Measurements from ENCODE around the gene DKK3. TPM values are rescaled to one million over a fixed set of nuclear protein-coding genes. Genes with fewer than 3 reads are reported as not detected.

Gene DKK3
- total and polyA plus RNA-seq, 4 donors, result 3.1 to 9.9 (median 7.1) TPM

- peak overlapping the region in 1 of 2 donors; percentile 42 for H3K27ac ChIP-seq (ENCODE audit: low read depth in 1 of 2, low read length in 2 of 2)
- H3K4me1 ChIP-seq (ENCODE audit: control insufficient read depth in 4 of 4, insufficient read depth in 4 of 4, low read length in 3 of 4), result peaks cover 11 to 27% (median 20%) of the 10 kb centered on the region in 4 donors
- no peak overlapping the region for H3K9ac ChIP-seq (ENCODE audit: low read depth in 1 of 2, low read length in 2 of 2)
- no peak for DNase-seq (ENCODE audit: low spot score)
- 75% methylated on average over 3 of the region's 3 CpGs for WGBS
- no peaks in the 10 kb centered on the region for H3K27me3 ChIP-seq (ENCODE audit: control insufficient read depth in 4 of 4, insufficient read depth in 4 of 4, low read length in 3 of 4)
- H3K9me3 ChIP-seq (ENCODE audit: control insufficient read depth in 4 of 4, low read length in 3 of 4), result no peaks in the 10 kb centered on the region
- H3K36me3 ChIP-seq (ENCODE audit: control insufficient read depth in 4 of 4, insufficient read depth in 3 of 4, low read depth in 1 of 4, low read length in 3 of 4), result no peaks in the 10 kb centered on the region
- no peak overlapping the region for H3K4me3 ChIP-seq (ENCODE audit: low read depth in 1 of 3, low read length in 3 of 3)
- TF ChIP-seq FOXA2 (IDR thresholded peaks at IDR 0.05) (no peak), ZBTB33 (IDR thresholded peaks at IDR 0.05) (no peak), RXRA (IDR thresholded peaks at IDR 0.05) (no peak), MAX (IDR thresholded peaks at IDR 0.05) (no peak), JUND (IDR thresholded peaks at IDR 0.05) (no peak), YY1 (IDR thresholded peaks at IDR 0.05) (no peak), GABPA (IDR thresholded peaks at IDR 0.05 in 1 of 2, conservative IDR thresholded peaks at IDR 0.05 in 1 of 2) (no peak), HNF4A (conservative IDR thresholded peaks at IDR 0.05) (no peak), TAF1 (conservative IDR thresholded peaks at IDR 0.05) (no peak), RAD21 (IDR thresholded peaks at IDR 0.05) (no peak), SP1 (IDR thresholded peaks at IDR 0.05) (no peak), ATF3 (IDR thresholded peaks at IDR 0.05) (no peak), HNF4G (IDR thresholded peaks at IDR 0.05) (no peak), FOXA1 (IDR thresholded peaks at IDR 0.05) (no peak)
- TF ChIP-seq, protein P1, sequence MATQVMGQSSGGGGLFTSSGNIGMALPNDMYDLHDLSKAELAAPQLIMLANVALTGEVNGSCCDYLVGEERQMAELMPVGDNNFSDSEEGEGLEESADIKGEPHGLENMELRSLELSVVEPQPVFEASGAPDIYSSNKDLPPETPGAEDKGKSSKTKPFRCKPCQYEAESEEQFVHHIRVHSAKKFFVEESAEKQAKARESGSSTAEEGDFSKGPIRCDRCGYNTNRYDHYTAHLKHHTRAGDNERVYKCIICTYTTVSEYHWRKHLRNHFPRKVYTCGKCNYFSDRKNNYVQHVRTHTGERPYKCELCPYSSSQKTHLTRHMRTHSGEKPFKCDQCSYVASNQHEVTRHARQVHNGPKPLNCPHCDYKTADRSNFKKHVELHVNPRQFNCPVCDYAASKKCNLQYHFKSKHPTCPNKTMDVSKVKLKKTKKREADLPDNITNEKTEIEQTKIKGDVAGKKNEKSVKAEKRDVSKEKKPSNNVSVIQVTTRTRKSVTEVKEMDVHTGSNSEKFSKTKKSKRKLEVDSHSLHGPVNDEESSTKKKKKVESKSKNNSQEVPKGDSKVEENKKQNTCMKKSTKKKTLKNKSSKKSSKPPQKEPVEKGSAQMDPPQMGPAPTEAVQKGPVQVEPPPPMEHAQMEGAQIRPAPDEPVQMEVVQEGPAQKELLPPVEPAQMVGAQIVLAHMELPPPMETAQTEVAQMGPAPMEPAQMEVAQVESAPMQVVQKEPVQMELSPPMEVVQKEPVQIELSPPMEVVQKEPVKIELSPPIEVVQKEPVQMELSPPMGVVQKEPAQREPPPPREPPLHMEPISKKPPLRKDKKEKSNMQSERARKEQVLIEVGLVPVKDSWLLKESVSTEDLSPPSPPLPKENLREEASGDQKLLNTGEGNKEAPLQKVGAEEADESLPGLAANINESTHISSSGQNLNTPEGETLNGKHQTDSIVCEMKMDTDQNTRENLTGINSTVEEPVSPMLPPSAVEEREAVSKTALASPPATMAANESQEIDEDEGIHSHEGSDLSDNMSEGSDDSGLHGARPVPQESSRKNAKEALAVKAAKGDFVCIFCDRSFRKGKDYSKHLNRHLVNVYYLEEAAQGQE (IDR thresholded peaks at IDR 0.05), result no peak
These were observed 35.6 kb downstream of the DKK3 start for GRCh38 chr11:11972730-11973341.

- Histone ChIP-seq H3K9ac (ENCODE audit: low read depth in 1 of 2, low read length in 2 of 2) (no peak overlapping the region), H3K4me3 (ENCODE audit: low read depth in 1 of 3, low read length in 3 of 3) (no peak overlapping the region), H3K9me3 (ENCODE audit: control insufficient read depth in 4 of 4, low read length in 3 of 4) (no peaks in the 10 kb centered on the region), H3K36me3 (ENCODE audit: control insufficient read depth in 4 of 4, insufficient read depth in 3 of 4, low read depth in 1 of 4, low read length in 3 of 4) (no peaks in the 10 kb centered on the region), H3K4me1 (ENCODE audit: control insufficient read depth in 4 of 4, insufficient read depth in 4 of 4, low read length in 3 of 4) (peaks cover 10 to 31% (median 21%) of the 10 kb centered on the region in 4 donors), H3K27me3 (ENCODE audit: control insufficient read depth in 4 of 4, insufficient read depth in 4 of 4, low read length in 3 of 4) (no peaks in the 10 kb centered on the region), H3K27ac (ENCODE audit: low read depth in 1 of 2, low read length in 2 of 2) (no peak overlapping the region)
- 92% methylated on average over 5 of the region's 5 CpGs for WGBS
- DNase-seq (ENCODE audit: low spot score), result peak; percentile 30
- TF ChIP-seq RAD21 (IDR thresholded peaks at IDR 0.05) (no peak), HNF4G (IDR thresholded peaks at IDR 0.05) (no peak), HNF4A (conservative IDR thresholded peaks at IDR 0.05) (no peak), JUND (IDR thresholded peaks at IDR 0.05) (no peak), FOXA2 (IDR thresholded peaks at IDR 0.05) (no peak), MAX (IDR thresholded peaks at IDR 0.05) (no peak), YY1 (IDR thresholded peaks at IDR 0.05) (no peak), ATF3 (IDR thresholded peaks at IDR 0.05) (no peak), ZBTB33 (IDR thresholded peaks at IDR 0.05) (no peak), RXRA (IDR thresholded peaks at IDR 0.05) (no peak), SP1 (IDR thresholded peaks at IDR 0.05) (no peak), EGR1 (IDR thresholded peaks at IDR 0.05; ENCODE audit: low read depth in 2 of 2) (no peak), FOXA1 (IDR thresholded peaks at IDR 0.05) (no peak)
- TF ChIP-seq, protein P1 (IDR thresholded peaks at IDR 0.05), result no peak
These were observed 36.4 kb downstream of the DKK3 start for GRCh38 chr11:11971906-11972547.
